ENCODE measurements around the gene PSPC1.

GRCh38 chr13:19695428-19695827 lies 87.3 kb downstream of the PSPC1 start:
- TF ChIP-seq, protein P1, sequence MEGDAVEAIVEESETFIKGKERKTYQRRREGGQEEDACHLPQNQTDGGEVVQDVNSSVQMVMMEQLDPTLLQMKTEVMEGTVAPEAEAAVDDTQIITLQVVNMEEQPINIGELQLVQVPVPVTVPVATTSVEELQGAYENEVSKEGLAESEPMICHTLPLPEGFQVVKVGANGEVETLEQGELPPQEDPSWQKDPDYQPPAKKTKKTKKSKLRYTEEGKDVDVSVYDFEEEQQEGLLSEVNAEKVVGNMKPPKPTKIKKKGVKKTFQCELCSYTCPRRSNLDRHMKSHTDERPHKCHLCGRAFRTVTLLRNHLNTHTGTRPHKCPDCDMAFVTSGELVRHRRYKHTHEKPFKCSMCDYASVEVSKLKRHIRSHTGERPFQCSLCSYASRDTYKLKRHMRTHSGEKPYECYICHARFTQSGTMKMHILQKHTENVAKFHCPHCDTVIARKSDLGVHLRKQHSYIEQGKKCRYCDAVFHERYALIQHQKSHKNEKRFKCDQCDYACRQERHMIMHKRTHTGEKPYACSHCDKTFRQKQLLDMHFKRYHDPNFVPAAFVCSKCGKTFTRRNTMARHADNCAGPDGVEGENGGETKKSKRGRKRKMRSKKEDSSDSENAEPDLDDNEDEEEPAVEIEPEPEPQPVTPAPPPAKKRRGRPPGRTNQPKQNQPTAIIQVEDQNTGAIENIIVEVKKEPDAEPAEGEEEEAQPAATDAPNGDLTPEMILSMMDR (IDR thresholded peaks at IDR 0.05) = no peak
- TF ChIP-seq EP300 (IDR thresholded peaks at IDR 0.05) (no peak), POLR2A (IDR thresholded peaks at IDR 0.05) (no peak)

Measured in tibial nerve (tissue), 4 donors.